ENCODE results near the gene CRYBG2.

Gene CRYBG2

GRCh38 chr1:26327956-26328362, 26.0 kb downstream of the CRYBG2 start:
- no peak for TF ChIP-seq POU2F2 (IDR thresholded peaks at IDR 0.05; ENCODE audit: low read depth, low read length)
- TF ChIP-seq SPI1 (IDR thresholded peaks at IDR 0.05; ENCODE audit: low read depth, low read length) = no peak
- no peak for TF ChIP-seq POLR2AphosphoS5 (IDR thresholded peaks at IDR 0.05; ENCODE audit: low read depth, low read length)
- no peak for TF ChIP-seq TAF1 (IDR thresholded peaks at IDR 0.05; ENCODE audit: low read depth, low read length)
- no peak for TF ChIP-seq PAX5 (IDR thresholded peaks at IDR 0.05; ENCODE audit: insufficient read depth, low read length, severe bottlenecking)
- no peak for TF ChIP-seq POLR2A (IDR thresholded peaks at IDR 0.05; ENCODE audit: low read depth, low read length)
- DNase-seq (ENCODE audit: insufficient read length, low spot score) = no peak
- FAIRE-seq = no peak

GRCh38 chr1:26324550-26324949, 29.4 kb downstream of the CRYBG2 start:
- DNase-seq (ENCODE audit: insufficient read length, low spot score) (no peak), FAIRE-seq (peak; percentile 41)
- TF ChIP-seq POLR2AphosphoS5 (IDR thresholded peaks at IDR 0.05; ENCODE audit: low read depth, low read length) (no peak), PAX5 (IDR thresholded peaks at IDR 0.05; ENCODE audit: insufficient read depth, low read length, severe bottlenecking) (no peak), SPI1 (IDR thresholded peaks at IDR 0.05; ENCODE audit: low read depth, low read length) (no peak), POU2F2 (IDR thresholded peaks at IDR 0.05; ENCODE audit: low read depth, low read length) (no peak), POLR2A (IDR thresholded peaks at IDR 0.05; ENCODE audit: low read depth, low read length) (no peak), TAF1 (IDR thresholded peaks at IDR 0.05; ENCODE audit: low read depth, low read length) (no peak)

- DNase-seq (ENCODE audit: insufficient read length, low spot score) = no peak
- TF ChIP-seq TAF1 (IDR thresholded peaks at IDR 0.05; ENCODE audit: low read depth, low read length) (no peak), POU2F2 (IDR thresholded peaks at IDR 0.05; ENCODE audit: low read depth, low read length) (no peak), PAX5 (IDR thresholded peaks at IDR 0.05; ENCODE audit: insufficient read depth, low read length, severe bottlenecking) (no peak), POLR2A (IDR thresholded peaks at IDR 0.05; ENCODE audit: low read depth, low read length) (no peak), POLR2AphosphoS5 (IDR thresholded peaks at IDR 0.05; ENCODE audit: low read depth, low read length) (no peak), SPI1 (IDR thresholded peaks at IDR 0.05; ENCODE audit: low read depth, low read length) (no peak)
- no peak for FAIRE-seq
Measured at GRCh38 chr1:26323382-26323781, 30.5 kb downstream of the CRYBG2 start.

- TF ChIP-seq PAX5 (IDR thresholded peaks at IDR 0.05; ENCODE audit: insufficient read depth, low read length, severe bottlenecking) = no peak
- no peak for TF ChIP-seq TAF1 (IDR thresholded peaks at IDR 0.05; ENCODE audit: low read depth, low read length)
- no peak for TF ChIP-seq POLR2A (IDR thresholded peaks at IDR 0.05; ENCODE audit: low read depth, low read length)
- no peak for TF ChIP-seq POU2F2 (IDR thresholded peaks at IDR 0.05; ENCODE audit: low read depth, low read length)
- no peak for TF ChIP-seq SPI1 (IDR thresholded peaks at IDR 0.05; ENCODE audit: low read depth, low read length)
- TF ChIP-seq POLR2AphosphoS5 (IDR thresholded peaks at IDR 0.05; ENCODE audit: low read depth, low read length) = no peak
- FAIRE-seq (no peak), DNase-seq (ENCODE audit: insufficient read length, low spot score) (no peak)
Measured at GRCh38 chr1:26322042-26322331, 31.9 kb downstream of the CRYBG2 start.

DNA sequence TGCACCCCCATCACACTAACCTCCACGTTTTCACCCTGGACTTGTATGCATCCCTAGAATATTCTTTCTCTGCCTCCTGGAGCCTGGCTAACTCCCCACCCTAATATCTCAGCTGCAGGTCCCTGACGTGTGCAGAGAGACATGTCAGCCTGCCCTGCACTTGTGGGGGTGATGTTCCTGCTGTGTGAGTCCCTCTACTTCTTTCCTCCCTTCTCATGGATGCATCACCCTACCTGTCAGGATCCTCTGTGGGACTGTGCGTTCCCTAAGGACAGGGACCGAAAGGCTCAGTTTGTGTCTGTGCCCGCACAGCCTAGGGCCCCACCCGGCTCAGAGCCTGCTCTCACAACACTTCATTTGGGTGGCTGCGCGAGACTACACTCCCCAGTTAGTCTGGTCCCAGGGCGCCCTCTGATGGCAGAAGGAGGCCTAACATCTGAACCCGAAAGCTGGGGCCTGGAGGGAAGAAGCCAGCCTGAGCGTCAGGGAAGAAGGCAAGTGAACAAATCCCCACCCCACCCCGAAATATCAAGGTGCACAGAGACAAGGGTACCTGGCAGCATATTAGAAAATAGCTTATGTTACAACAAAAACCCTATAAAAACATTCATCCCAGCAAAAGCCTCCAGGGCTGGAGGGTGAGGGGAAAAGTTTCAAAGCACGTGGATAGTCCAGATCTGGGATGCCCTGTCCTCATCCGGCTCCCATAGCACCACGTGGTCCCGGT, 32.5 kb downstream of the CRYBG2 start:
- TF ChIP-seq POLR2AphosphoS5 (IDR thresholded peaks at IDR 0.05; ENCODE audit: low read depth, low read length) (no peak), PAX5 (IDR thresholded peaks at IDR 0.05; ENCODE audit: insufficient read depth, low read length, severe bottlenecking) (no peak), POU2F2 (IDR thresholded peaks at IDR 0.05; ENCODE audit: low read depth, low read length) (0 out of 2 replicates have a peak, but pooled peaks have one; percentile 25), TAF1 (IDR thresholded peaks at IDR 0.05; ENCODE audit: low read depth, low read length) (no peak), POLR2A (IDR thresholded peaks at IDR 0.05; ENCODE audit: low read depth, low read length) (no peak)
- peak; percentile 95 for FAIRE-seq
- DNase-seq (ENCODE audit: insufficient read length, low spot score) = peak; percentile 86

GRCh38 chr1:26320896-26321295, 33.0 kb downstream of the CRYBG2 start:
- FAIRE-seq (no peak), DNase-seq (ENCODE audit: insufficient read length, low spot score) (no peak)
- no peak for TF ChIP-seq POLR2AphosphoS5 (IDR thresholded peaks at IDR 0.05; ENCODE audit: low read depth, low read length)
- TF ChIP-seq SPI1 (IDR thresholded peaks at IDR 0.05; ENCODE audit: low read depth, low read length) = no peak
- TF ChIP-seq TAF1 (IDR thresholded peaks at IDR 0.05; ENCODE audit: low read depth, low read length) = no peak
- no peak for TF ChIP-seq POU2F2 (IDR thresholded peaks at IDR 0.05; ENCODE audit: low read depth, low read length)
- no peak for TF ChIP-seq PAX5 (IDR thresholded peaks at IDR 0.05; ENCODE audit: insufficient read depth, low read length, severe bottlenecking)

- TF ChIP-seq TAF1 (IDR thresholded peaks at IDR 0.05; ENCODE audit: low read depth, low read length) (no peak), SPI1 (IDR thresholded peaks at IDR 0.05; ENCODE audit: low read depth, low read length) (peak; percentile 71), POLR2A (IDR thresholded peaks at IDR 0.05; ENCODE audit: low read depth, low read length) (0 out of 2 replicates have a peak, but pooled peaks have one; percentile 9)
- FAIRE-seq = peak; percentile 95
- DNase-seq (ENCODE audit: insufficient read length, low spot score) = no peak
Measured at GRCh38 chr1:26318338-26319064, 35.4 kb downstream of the CRYBG2 start.

DNA sequence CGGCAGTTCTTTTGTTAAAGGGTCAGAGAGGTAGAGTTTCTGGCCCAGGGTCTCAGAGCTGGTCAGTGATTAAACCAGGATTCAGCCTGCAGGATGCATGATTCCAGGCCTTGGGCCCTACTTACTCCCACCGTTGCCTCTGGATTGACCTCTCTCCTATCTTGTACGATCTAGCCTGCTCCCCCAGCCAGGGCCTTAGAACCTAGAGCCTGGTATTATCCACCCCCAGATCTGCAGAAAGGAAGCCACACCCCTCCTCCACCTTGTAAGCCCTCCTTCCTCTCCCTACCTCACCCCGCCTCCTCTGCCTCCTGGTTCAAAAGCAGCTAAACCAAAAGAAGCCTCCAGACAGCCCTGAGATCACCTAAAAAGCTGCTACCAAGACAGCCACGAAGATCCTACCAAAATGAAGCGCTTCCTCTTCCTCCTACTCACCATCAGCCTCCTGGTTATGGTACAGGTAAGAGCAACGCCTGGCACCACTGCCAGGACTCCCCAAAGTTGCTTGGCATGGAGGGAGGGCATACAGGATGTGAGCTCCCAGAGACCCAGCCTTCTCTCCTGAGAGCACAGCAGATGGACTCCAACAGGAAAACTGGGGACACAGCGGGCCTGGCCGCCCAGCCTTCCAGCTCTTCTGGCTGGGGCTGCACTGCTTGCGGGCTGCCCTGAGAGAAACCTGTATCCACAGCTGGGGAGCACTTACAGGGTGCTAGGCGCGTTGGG, 36.2 kb downstream of the CRYBG2 start, which contains the start of gene CD52:
Gene CD52 (plus strand): TSS at position 347 of the 726 bp plus-strand sequence. CDS start 60 bp downstream, at position 407.
- FAIRE-seq (peak; percentile 91), DNase-seq (ENCODE audit: insufficient read length, low spot score) (peak; percentile 67)
- TF ChIP-seq TAF1 (IDR thresholded peaks at IDR 0.05; ENCODE audit: low read depth, low read length) (no peak; the same call in 1 of the 2 replicates), SPI1 (IDR thresholded peaks at IDR 0.05; ENCODE audit: low read depth, low read length) (peak; percentile 29; the same call in 1 of the 2 replicates), POLR2A (IDR thresholded peaks at IDR 0.05; ENCODE audit: low read depth, low read length) (peak; percentile 76)

DNA sequence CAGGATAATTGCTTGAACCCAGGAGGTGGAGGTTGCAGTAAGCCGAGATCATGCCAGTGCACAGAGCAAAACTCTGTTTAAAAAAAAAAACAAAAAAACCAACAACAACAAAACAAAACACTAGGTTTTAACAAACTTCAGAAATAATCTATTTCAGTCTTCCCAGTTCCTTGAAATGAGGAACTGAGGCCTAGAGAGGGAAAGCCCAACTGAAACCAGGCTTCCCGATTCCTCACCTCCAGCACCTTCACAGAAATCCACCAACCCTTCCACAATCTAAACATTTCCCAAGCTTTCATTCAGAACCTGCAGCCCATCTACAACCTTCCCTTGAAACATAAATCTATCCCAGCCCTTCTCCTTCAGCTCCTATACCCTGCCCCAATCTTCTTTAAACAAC, 36.8 kb downstream of the CRYBG2 start:
- no peak for TF ChIP-seq POLR2A (IDR thresholded peaks at IDR 0.05; ENCODE audit: low read depth, low read length)
- peak; percentile 91 for TF ChIP-seq SPI1 (IDR thresholded peaks at IDR 0.05; ENCODE audit: low read depth, low read length)
- no peak for DNase-seq (ENCODE audit: insufficient read length, low spot score)
- peak; percentile 45 for FAIRE-seq
